Muscle of arm (tissue), 12 donors: ENCODE data around the gene PARL. TPM values are rescaled to one million over a fixed set of nuclear protein-coding genes. Genes with fewer than 3 reads are reported as not detected.
"Not testable (repeated sequence)": the region's sequence is repeated elsewhere in the genome, so short reads cannot be mapped to it uniquely, and the experiment has no call there.

Source experiments
- DNase-seq: peaks from one replicate; pipeline ENCODE4 v3.0.0-alpha.2; 2013
- polyA plus RNA-seq, 12 donors: library from polyadenylated mRNA; unstranded; fragments of 120-200 nt; gene quantifications; one replicate each; pipeline ENCODE4 v1.2.1, GENCODE V29; 2013; ENCODE audit not compliant: insufficient read length in 12 of 12

PARL gene
- polyA plus RNA-seq, 12 donors: 29.4 to 72.3 (median 31.5) TPM; not detected in 1

GRCh38 chr3:183794452-183794851 lies 90.2 kb downstream of the PARL start:
- DNase-seq: no peak

- no peak for DNase-seq
Observed at GRCh38 chr3:183792976-183793375, 91.7 kb downstream of the PARL start.

- DNase-seq: no peak
Observed at GRCh38 chr3:183790700-183791099, 94.0 kb downstream of the PARL start.

GRCh38 chr3:183789826-183790225 lies 94.9 kb downstream of the PARL start:
- DNase-seq: no peak

- DNase-seq: not testable (repeated sequence)
Observed at GRCh38 chr3:183784503-183784902, 100.2 kb downstream of the PARL start.

GRCh38 chr3:183782576-183783276 lies 102.0 kb downstream of the PARL start:
- DNase-seq: no peak

GRCh38 chr3:183781246-183781645 lies 103.4 kb downstream of the PARL start:
- no peak for DNase-seq

GRCh38 chr3:183779896-183780465 lies 104.7 kb downstream of the PARL start:
- no peak for DNase-seq

Other genes starting within 250 kb of the PARL start
- gene KLHL24, start 249.3 kb downstream of the PARL start, polyA plus RNA-seq: 10 to 100 TPM; 26.3 to 74.7 (median 35.3) TPM
- 10 to 100 TPM in 11 of 12 donors, not detected in 1; 27.5 to 44.3 (median 30.8) TPM for gene YEATS2, start 187.1 kb downstream of the PARL start, polyA plus RNA-seq
- 10 to 100 TPM in 11 of 12 donors, not detected in 1; 11.8 to 35.4 (median 22.8) TPM for gene MAP6D1, start 59.3 kb downstream of the PARL start, polyA plus RNA-seq
- gene ABCC5, start 133.0 kb upstream of the PARL start, polyA plus RNA-seq: 10 to 100 TPM in 11 of 12 donors, not detected in 1; 17.0 to 42.6 (median 25.5) TPM
- gene HTR3D, start 146.9 kb upstream of the PARL start, polyA plus RNA-seq: not detected
- gene HTR3C, start 168.2 kb upstream of the PARL start, polyA plus RNA-seq: not detected
- under 1 TPM in 2 of 12 donors, not detected in 10; 0.09 to 0.21 TPM for gene HTR3E, start 212.2 kb upstream of the PARL start, polyA plus RNA-seq